GM06990 (cell line): ENCODE results near the gene HOXB3.

Experiments
- DNase-seq: peaks from one replicate; pipeline ENCODE4 v3.0.0-alpha.2; 2011; ENCODE audit not compliant: insufficient read length; ENCODE audit errors: extremely low read depth
- H3K27me3 ChIP-seq: replicated peaks from 2 replicates; pipeline ENCODE4 v1.6.0; 2011; ENCODE audit warnings: low read length; ENCODE audit not compliant: control insufficient read depth, insufficient read depth
- H3K36me3 ChIP-seq: 2 replicates; pipeline ENCODE4 v1.5.1; 2011; ENCODE audit warnings: low read length; ENCODE audit not compliant: control insufficient read depth, insufficient read depth
- H3K4me3 ChIP-seq: replicated peaks from 2 replicates; pipeline ENCODE4 v1.5.1; 2011; ENCODE audit warnings: low read depth, mild to moderate bottlenecking, control low read depth, low read length
- TF ChIP-seq, protein P1 (sequence below): IDR thresholded peaks from 2 replicates; pipeline ENCODE4 v1.5.1; 2011; ENCODE audit warnings: low read length, control low read depth, mild to moderate bottlenecking, inconsistent platforms; ENCODE audit not compliant: insufficient read depth, poor library complexity, severe bottlenecking

Gene HOXB3

DNA sequence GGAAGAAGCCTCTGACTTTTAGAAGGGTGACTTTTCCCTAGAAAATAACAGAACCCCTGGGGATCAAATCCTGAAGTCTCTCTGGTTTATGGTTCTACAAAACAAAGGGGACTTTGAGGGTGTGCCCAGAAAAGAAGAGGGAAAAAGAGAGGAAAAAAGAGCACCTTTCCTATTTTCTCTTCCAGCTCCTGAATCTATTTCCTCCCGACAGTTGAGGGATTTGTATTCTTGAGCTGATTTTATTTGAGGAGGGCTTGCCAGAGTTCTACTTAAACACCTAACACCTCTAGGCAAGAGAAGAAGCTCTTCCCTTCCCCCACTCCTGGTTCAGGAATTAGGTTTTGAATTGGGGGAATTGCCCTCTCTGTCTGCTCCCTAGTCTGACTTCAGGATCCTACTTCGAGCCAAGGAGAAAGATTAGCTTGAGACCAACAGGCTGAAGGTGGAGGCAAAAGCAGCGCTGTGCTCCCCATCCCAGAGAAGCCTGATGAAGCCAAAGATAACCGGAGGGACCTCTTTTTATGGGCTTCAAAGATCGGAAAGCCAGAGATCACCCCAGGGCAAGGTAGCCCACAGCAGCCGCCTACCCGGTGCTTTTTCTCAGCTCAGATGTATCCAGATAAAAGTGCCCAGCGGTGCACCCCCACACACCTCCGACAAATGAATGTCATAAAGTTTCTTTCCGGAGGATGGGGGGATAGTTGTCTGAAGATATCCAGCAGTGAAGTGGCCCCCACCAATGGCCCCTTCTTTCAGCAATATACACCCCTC, 796 bp downstream of the HOXB3 start:
- no peaks in the 10 kb centered on the region for H3K27me3 ChIP-seq
- no peaks in the 10 kb centered on the region for H3K36me3 ChIP-seq
- no peak overlapping the region for H3K4me3 ChIP-seq
- no peak for DNase-seq
- TF ChIP-seq, protein P1, sequence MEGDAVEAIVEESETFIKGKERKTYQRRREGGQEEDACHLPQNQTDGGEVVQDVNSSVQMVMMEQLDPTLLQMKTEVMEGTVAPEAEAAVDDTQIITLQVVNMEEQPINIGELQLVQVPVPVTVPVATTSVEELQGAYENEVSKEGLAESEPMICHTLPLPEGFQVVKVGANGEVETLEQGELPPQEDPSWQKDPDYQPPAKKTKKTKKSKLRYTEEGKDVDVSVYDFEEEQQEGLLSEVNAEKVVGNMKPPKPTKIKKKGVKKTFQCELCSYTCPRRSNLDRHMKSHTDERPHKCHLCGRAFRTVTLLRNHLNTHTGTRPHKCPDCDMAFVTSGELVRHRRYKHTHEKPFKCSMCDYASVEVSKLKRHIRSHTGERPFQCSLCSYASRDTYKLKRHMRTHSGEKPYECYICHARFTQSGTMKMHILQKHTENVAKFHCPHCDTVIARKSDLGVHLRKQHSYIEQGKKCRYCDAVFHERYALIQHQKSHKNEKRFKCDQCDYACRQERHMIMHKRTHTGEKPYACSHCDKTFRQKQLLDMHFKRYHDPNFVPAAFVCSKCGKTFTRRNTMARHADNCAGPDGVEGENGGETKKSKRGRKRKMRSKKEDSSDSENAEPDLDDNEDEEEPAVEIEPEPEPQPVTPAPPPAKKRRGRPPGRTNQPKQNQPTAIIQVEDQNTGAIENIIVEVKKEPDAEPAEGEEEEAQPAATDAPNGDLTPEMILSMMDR = no peak

DNA sequence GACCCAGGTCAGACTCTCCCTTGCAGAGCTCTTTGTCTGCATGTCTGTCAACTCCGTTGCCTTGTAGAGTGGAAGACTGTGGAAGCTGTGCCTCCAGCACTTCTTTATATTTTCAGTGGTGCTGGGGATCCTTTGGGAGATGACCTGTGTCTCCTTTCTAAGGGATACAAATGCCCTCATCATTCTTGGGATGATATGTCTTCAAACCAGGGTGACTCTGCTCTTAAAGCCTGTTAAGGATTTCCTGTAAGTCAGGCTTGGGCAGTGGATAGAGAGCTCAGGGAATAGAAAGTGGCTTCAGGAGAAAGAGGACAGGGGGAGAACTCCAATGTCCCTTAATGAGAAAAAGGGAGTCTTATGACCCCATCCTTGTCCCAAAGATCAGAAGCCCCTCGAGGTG, 1.5 kb downstream of the HOXB3 start:
- TF ChIP-seq, protein P1 = no peak
- DNase-seq = no peak
- no peak overlapping the region for H3K4me3 ChIP-seq
- H3K27me3 ChIP-seq = no peaks in the 10 kb centered on the region
- no peaks in the 10 kb centered on the region for H3K36me3 ChIP-seq

DNA sequence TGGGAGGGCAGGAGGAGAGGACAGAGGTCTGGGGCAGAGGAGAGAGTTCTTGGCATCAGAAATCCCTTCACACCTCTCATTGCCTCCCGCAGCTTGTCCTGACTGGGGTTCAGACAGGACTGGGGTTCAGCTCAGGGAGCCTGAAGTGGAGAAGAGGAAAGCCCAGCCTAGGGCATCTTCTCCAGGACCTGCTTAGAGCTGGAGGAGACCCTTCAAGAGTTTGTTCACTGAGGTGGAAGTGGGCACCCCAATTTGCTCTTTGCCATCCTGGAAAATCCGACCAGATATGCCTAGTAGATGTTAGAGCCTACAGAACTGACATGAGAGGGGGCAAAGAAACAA, 2.0 kb downstream of the HOXB3 start:
- TF ChIP-seq, protein P1 = no peak
- H3K27me3 ChIP-seq = no peaks in the 10 kb centered on the region
- no peak overlapping the region for H3K4me3 ChIP-seq
- no peak for DNase-seq
- no peaks in the 10 kb centered on the region for H3K36me3 ChIP-seq

DNA sequence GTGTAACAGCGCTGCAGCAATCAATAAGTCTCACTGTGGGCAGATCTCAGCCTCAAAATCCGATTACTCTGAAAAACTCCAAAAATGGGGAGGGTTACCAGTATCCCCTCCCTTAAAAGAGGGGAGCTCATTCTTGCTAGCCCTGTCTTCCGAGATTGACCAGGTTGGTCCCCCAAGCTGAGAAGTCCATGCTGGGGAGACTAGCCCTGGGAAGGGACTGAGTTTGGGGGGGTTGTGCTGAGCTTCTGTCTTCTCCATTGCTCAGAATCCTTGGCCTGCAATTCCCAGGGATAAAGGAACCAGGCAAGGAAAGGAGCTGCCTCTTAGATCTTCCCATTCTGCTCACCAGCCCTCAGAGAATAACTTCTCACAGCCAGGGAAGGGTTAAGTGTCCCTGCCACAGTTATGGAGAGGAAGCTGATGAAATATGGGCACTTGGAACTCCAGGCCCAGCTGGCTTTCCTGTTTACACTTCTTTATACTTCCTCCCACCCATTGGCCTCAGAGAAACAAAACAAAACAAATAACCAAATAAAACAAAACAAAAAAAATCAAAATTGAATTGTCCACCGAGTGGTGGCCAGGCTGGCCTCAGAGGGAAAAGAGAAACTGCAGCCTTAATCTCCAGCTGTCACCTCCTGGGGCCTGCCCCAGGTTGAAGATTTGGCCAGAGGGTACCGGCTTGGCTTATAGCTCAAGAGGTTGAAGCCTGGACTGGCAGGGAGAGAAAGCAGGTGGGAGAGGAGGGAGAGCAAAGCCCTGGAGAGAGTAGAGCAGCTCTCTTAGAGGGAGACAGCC, 2.6 kb downstream of the HOXB3 start:
- DNase-seq = no peak
- no peak overlapping the region for H3K4me3 ChIP-seq
- TF ChIP-seq, protein P1 = no peak
- H3K36me3 ChIP-seq = no peaks in the 10 kb centered on the region
- no peaks in the 10 kb centered on the region for H3K27me3 ChIP-seq

DNA sequence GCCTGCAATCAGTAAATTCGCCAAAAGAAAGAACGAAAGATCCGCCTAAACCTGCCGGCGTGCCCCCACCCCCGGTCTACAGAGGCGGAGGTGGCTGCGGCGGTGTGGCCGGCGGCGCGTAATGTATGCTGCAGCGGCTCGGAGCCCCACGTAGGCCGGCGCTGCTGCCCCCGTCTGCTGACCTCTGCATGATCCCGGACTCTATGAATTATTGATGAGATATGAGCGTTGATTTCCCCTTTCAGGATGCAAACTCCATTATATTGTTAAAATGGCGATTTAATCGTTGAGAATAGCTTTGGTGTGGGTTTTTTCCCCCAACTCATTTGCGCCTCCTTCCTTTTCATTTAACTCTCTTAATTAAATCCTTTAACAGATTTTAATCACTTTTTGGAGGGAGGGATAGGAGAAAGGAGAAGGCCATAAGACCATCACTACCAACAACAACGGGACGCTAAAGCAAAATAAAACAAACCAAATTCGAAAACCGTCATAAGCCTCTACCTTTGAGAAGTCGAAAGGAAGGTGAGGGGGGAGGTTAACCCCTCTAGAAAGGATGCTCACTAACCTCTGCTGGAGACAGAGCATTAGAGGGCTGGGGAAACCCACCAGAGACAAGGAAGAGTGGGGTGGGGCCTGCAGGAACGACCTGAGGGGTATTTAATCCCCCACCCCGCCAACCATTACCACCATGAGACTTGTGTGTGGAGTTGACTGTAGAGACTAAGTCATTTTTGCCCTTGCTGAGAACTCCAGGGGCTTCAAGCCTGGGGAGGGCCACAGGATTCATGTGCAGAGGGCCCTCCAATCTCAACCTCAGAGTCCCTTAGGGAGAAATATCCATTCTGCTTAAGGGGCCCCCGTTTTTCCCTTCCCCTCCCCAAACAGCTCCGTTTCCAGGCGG, 3.4 kb downstream of the HOXB3 start:
- DNase-seq = no peak
- H3K27me3 ChIP-seq = no peaks in the 10 kb centered on the region

More for the DNA sequence above, 3.4 kb downstream of the HOXB3 start:
- TF ChIP-seq, protein P1 = no peak
- Histone ChIP-seq H3K36me3 (no peaks in the 10 kb centered on the region), H3K4me3 (peak overlapping the region; percentile 65)
